Anterior cingulate cortex (tissue), 58 donors: ENCODE data around the gene GATA1.
A peak's percentile ranks its signal among the peaks of the same experiment; 100 is the strongest.

Experiments used
- DNase-seq, 58 donors: peaks; one replicate each; lab custom pipeline; 2025; lab: John Stamatoyannopoulos, UW

The GATA1 gene

GRCh38 chrX:48784726-48785125 is 1.7 kb upstream of the GATA1 start:
- no peak for DNase-seq

GRCh38 chrX:48785186-48785539 is 1.2 kb upstream of the GATA1 start:
- no peak for DNase-seq

GRCh38 chrX:48785540-48786214 is 713 bp upstream of the GATA1 start:
- no peak for DNase-seq

- no peak for DNase-seq
Observed at GRCh38 chrX:48786825-48787504, 575 bp downstream of the GATA1 start.

GRCh38 chrX:48787505-48788443 is 1.4 kb downstream of the GATA1 start:
- no peak for DNase-seq

- DNase-seq: no peak
Observed at GRCh38 chrX:48789366-48790220, 3.2 kb downstream of the GATA1 start.

- no peak for DNase-seq
Observed at GRCh38 chrX:48790477-48790876, 4.1 kb downstream of the GATA1 start.

- no peak for DNase-seq
Observed at GRCh38 chrX:48791063-48791820, 4.9 kb downstream of the GATA1 start.

GRCh38 chrX:48792219-48792618 is 5.8 kb downstream of the GATA1 start:
- DNase-seq: no peak

GRCh38 chrX:48793935-48794334 is 7.5 kb downstream of the GATA1 start:
- DNase-seq: no peak

- DNase-seq: no peak
Observed at GRCh38 chrX:48794340-48794910, 8.0 kb downstream of the GATA1 start.

- DNase-seq: no peak
Observed at GRCh38 chrX:48794911-48795515, 8.6 kb downstream of the GATA1 start.

GRCh38 chrX:48798318-48798717 is 11.9 kb downstream of the GATA1 start:
- no peak for DNase-seq

- peak in 1 of 58 donors; percentile 52 for DNase-seq
Observed at GRCh38 chrX:48800574-48801279, 14.3 kb downstream of the GATA1 start.

GRCh38 chrX:48801280-48802088 is 15.1 kb downstream of the GATA1 start, which contains the start of gene HDAC6:
Gene HDAC6, plus strand, starts transcription at chrX:48802067. Its CDS starts 626 bp downstream, at chrX:48802693.
- peak; percentile 61 to 98 (median 94) for DNase-seq

GRCh38 chrX:48802089-48802904 is 15.9 kb downstream of the GATA1 start:
- peak in 30 of 58 donors; percentile 7 to 67 (median 38) for DNase-seq
